Activated B cell treated with CpG ODN at 0.5 μM for 24 hours (primary cell): ENCODE measurements around the gene TEAD1. TPM values are rescaled to one million over a fixed set of nuclear protein-coding genes. Genes with fewer than 3 reads are reported as not detected.

Experiments used
- ATAC-seq: fragments of 200-7000 bp; cut with Tn5 transposase; one replicate; pipeline ENCODE4 v1.10.0; 2021; ENCODE audit warnings: low read depth, mild to moderate bottlenecking, moderate library complexity
- CTCF ChIA-PET: fragments of 350-600 bp; sonication (Branson Sonifier 250); formaldehyde crosslinking; loops from one replicate; lab custom pipeline; 2021; ENCODE audit warnings: antibody characterized with exemption; lab: Charles Lee
- POLR2A ChIA-PET: fragments of 350-600 bp; sonication (Branson Sonifier 250); formaldehyde crosslinking; loops from one replicate; lab custom pipeline; 2021; ENCODE audit warnings: antibody characterized with exemption; lab: Charles Lee
- DNase-seq: peaks from one replicate; pipeline ENCODE4 v3.0.0; 2022
- H3K27ac Mint-ChIP-seq: one replicate; pipeline ENCODE4 v1.8.0; 2020; ENCODE audit warnings: mixed read lengths
- H3K27me3 Mint-ChIP-seq: one replicate; pipeline ENCODE4 v1.8.0; 2021; ENCODE audit warnings: mixed read lengths
- H3K36me3 Mint-ChIP-seq: one replicate; pipeline ENCODE4 v1.8.0; 2021; ENCODE audit warnings: low read depth, mixed read lengths
- H3K4me1 Mint-ChIP-seq: one replicate; pipeline ENCODE4 v1.8.0; 2021; ENCODE audit warnings: mixed read lengths
- H3K4me3 Mint-ChIP-seq: one replicate; pipeline ENCODE4 v1.8.0; 2020; ENCODE audit warnings: mild to moderate bottlenecking, mixed read lengths
- H3K9me3 Mint-ChIP-seq: one replicate; pipeline ENCODE4 v1.8.0; 2020; ENCODE audit warnings: mixed read lengths
- intact Hi-C: fragments of 100-400 bp; cut with micrococcal nuclease; formaldehyde crosslinking; loops from one replicate; pipeline ENCODE4 v1.15.1; 2024
- total RNA-seq: library from RNA; stranded (reverse); gene quantifications from 2 replicates; pipeline ENCODE4 v1.2.3, GENCODE V29; 2022
- TF ChIP-seq, protein P1 (sequence below): fragments of 200-600 bp; IDR thresholded peaks from one replicate; pipeline ENCODE4 v1.8.0; 2022; ENCODE audit warnings: antibody characterized with exemption, mild to moderate bottlenecking

The TEAD1 gene
- total RNA-seq, 1 donor from 2014 or later, result 0.07 TPM

DNA sequence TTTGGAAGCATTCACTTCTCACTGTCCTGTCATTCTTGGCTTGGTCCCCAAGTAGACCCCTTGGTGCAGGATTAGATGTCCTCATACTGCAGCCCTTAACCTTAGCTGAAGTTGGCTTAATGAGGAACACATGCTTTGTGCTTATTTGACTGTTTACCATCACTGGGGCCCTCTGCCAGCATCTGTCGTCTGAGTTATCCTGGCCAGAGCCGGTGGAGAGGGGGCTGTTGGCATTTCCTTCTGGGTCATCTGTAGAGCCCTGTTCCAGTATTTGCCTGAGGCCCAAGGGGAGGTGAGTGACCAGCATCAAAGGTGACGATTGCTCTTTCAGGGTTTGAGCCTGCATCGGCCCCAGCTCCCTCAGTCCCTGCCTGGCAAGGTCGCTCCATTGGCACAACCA is 208.4 kb downstream of the TEAD1 start:
- TF ChIP-seq, protein P1, sequence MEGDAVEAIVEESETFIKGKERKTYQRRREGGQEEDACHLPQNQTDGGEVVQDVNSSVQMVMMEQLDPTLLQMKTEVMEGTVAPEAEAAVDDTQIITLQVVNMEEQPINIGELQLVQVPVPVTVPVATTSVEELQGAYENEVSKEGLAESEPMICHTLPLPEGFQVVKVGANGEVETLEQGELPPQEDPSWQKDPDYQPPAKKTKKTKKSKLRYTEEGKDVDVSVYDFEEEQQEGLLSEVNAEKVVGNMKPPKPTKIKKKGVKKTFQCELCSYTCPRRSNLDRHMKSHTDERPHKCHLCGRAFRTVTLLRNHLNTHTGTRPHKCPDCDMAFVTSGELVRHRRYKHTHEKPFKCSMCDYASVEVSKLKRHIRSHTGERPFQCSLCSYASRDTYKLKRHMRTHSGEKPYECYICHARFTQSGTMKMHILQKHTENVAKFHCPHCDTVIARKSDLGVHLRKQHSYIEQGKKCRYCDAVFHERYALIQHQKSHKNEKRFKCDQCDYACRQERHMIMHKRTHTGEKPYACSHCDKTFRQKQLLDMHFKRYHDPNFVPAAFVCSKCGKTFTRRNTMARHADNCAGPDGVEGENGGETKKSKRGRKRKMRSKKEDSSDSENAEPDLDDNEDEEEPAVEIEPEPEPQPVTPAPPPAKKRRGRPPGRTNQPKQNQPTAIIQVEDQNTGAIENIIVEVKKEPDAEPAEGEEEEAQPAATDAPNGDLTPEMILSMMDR, result no peak
- H3K36me3 Mint-ChIP-seq, result no peaks in the 10 kb centered on the region
- CTCF ChIA-PET, result no interaction called here
- no peak overlapping the region for H3K27ac Mint-ChIP-seq
- H3K27me3 Mint-ChIP-seq, result no peaks in the 10 kb centered on the region
- H3K9me3 Mint-ChIP-seq, result no peaks in the 10 kb centered on the region
- intact Hi-C loops, result no loop called here
- H3K4me3 Mint-ChIP-seq, result no peak overlapping the region
- DNase-seq (no peak), ATAC-seq (no peak)
- H3K4me1 Mint-ChIP-seq, result no peaks in the 10 kb centered on the region
- POLR2A ChIA-PET, result no interaction called here

DNA sequence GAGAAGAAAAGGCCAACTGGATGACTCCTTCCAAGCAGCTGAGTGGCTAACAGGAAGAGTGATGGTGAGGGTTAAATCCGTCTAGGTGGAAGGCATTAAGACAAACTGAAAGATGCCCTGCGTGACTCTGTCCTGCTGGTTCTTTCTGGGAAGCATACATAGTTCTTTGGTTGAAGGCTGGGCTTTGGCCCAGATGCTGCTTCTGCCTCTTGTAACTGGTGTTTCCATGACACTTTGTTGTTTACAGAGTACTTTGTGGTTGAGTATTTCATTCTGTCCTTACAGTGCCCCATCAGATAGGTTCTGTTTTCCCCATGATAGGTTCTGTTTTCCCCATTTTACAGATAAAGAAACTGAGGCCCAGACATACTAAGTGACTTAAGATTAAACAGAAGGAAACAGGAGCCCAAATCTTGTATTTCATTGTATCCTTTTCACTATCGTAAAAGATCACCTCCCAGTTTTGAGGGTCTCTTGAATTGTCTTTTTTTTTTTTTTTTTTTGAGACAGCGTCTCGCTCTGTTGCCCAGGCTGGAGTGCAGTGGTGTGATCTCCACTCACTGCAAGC is 210.6 kb downstream of the TEAD1 start:
- Mint-ChIP-seq H3K9me3 (no peaks in the 10 kb centered on the region), H3K27me3 (no peaks in the 10 kb centered on the region), H3K4me3 (no peak overlapping the region), H3K27ac (no peak overlapping the region), H3K36me3 (no peaks in the 10 kb centered on the region), H3K4me1 (no peaks in the 10 kb centered on the region)
- intact Hi-C loops, result no loop called here
- TF ChIP-seq, protein P1, result no peak
- POLR2A ChIA-PET, result no interaction called here
- DNase-seq, result no peak
- CTCF ChIA-PET, result no interaction called here
- no peak for ATAC-seq

DNA sequence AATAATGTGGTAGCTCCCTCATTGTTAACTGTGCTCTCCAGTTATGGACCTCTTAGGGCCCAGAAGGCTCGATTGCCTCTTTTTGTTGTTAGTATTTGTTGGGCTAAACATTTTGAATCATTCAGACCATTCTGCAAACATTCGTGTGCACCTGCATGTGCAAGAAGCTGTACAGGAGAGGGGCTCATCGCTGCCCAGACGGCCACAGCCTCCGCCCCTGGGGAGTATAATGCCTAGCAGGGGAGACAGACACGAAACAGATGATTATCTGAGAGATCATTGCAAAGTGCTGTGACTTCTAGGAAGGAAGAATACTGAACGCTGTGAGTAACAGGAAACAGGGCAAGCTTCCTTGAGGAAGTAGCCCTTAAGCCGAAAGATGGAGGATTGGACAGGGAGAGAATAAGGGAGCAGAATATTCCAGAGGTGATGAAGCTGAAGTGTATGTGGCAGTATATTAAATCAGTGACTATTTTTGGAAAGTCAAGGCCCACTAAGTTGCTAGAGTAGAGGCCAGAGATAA is 211.6 kb downstream of the TEAD1 start:
- ChIA-PET CTCF (no interaction called here), POLR2A (no interaction called here)
- Mint-ChIP-seq H3K27ac (no peak overlapping the region), H3K4me1 (no peaks in the 10 kb centered on the region), H3K4me3 (no peak overlapping the region), H3K27me3 (no peaks in the 10 kb centered on the region), H3K9me3 (no peaks in the 10 kb centered on the region), H3K36me3 (no peaks in the 10 kb centered on the region)
- ATAC-seq, result no peak
- TF ChIP-seq, protein P1, result no peak
- intact Hi-C loops, result no loop called here
- no peak for DNase-seq

DNA sequence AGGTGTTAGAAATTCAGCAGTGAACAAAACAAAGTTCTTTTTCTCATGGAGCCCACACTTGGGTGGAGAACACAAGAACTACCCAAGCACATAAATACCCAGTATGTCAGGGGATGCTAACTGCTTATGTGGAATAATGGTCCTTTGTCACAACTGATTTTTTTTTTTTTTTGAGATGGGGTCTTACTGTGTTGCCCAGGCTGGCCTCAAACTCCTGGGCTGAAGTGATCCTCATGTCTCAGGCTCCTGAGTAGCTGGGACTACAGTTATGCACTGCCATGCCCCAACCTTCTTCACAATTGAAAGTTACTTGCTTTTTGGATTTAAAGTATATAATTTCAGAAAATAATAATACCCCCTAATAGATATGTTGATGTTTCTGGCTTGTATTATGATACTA is 212.3 kb downstream of the TEAD1 start:
- intact Hi-C loops, result no loop called here
- Mint-ChIP-seq H3K4me1 (no peaks in the 10 kb centered on the region), H3K27me3 (no peaks in the 10 kb centered on the region), H3K9me3 (no peaks in the 10 kb centered on the region), H3K4me3 (no peak overlapping the region), H3K36me3 (no peaks in the 10 kb centered on the region), H3K27ac (no peak overlapping the region)
- ChIA-PET CTCF (no interaction called here), POLR2A (no interaction called here)
- DNase-seq (no peak), ATAC-seq (no peak)
- TF ChIP-seq, protein P1, result no peak

DNA sequence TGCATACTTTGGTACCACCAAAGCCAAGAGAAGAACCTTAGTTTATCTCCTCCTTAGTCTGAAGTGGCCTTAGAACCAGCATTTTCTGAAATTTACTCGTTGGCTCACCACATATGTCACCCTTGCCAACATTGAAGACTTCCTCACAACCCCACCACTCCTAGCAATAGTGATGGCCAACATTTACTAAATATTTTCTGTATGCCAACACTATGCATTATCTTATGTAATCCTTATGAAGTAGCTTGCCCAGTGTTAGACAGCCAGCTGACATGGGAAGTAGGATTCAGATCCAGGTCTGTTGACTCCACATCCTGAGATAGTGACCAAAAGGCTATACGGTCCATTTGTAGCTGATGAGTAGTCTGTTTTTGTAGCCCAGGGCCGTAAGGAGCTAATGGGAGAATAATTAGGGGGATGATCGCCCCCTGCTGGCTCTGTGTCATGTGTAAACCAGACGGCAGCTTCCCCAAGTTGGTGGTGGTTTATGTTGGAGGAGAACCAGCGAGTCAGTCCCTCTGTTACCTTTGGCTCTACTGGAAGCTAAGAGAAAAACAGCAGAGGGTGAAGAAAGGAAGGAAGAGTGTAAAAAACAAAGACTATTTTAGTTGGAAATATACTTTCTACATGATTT is 214.4 kb downstream of the TEAD1 start:
- POLR2A ChIA-PET, result no interaction called here
- intact Hi-C loops, result loop anchor here (2.0 kb wide), 1 partner anchor 290 kb away; no protein-coding TSS in a partner anchor
- ATAC-seq (no peak), DNase-seq (no peak)
- Mint-ChIP-seq H3K27ac (no peak overlapping the region), H3K4me3 (no peak overlapping the region), H3K9me3 (no peaks in the 10 kb centered on the region), H3K4me1 (no peaks in the 10 kb centered on the region), H3K27me3 (peaks cover 2% of the 10 kb centered on the region), H3K36me3 (no peaks in the 10 kb centered on the region)
- CTCF ChIA-PET, result interaction anchor here (0.6 to 1.1 kb wide), 4 partner anchors 9 to 559 kb away, joined by 3 to 7 read pairs (median 4); no protein-coding TSS in a partner anchor
- TF ChIP-seq, protein P1, result no peak
